ENCODE results near the gene DDO. TPM values are rescaled to one million over a fixed set of nuclear protein-coding genes. Genes with fewer than 3 reads are reported as not detected.
A peak's percentile ranks its signal among the peaks of the same experiment; 100 is the strongest.

The DDO gene
- 0.39 TPM for total RNA-seq (2021; ENCODE audit: unreplicated experiment)
- polyA plus RNA-seq (2012; ENCODE audit: insufficient read length): 0.29 TPM
- Bru-seq, nascent RNA: percentile 29 among the genes with signal in this experiment
- percentile 27 among the genes with signal in this experiment for BruChase-seq, experiment 1, labeled RNA remaining after a 2-hour chase
- BruChase-seq, experiment 2, labeled RNA remaining after a 6-hour chase: percentile 26 among the genes with signal in this experiment
- long read RNA-seq, partial matches to known transcripts: 0 of 3 reads
- long read RNA-seq, other reads (novel, unspliced or antisense): 0 of 3 reads

GRCh38 chr6:110415086-110415916 lies at the start of gene DDO:
Gene DDO (minus strand): TSS chr6:110415575. CDS start chr6:110413462, 2,113 bp downstream.
- DNase-seq (ENCODE audit: low read depth, low spot score): no peak
- TF ChIP-seq POLR2AphosphoS5 (IDR thresholded peaks at IDR 0.05; ENCODE audit: low read depth, low read length): no peak
- no peak for TF ChIP-seq SIN3A (IDR thresholded peaks at IDR 0.05; ENCODE audit: borderline replicate concordance, insufficient read depth, low read depth, low read length)
- no peak for TF ChIP-seq TCF7L2 (IDR thresholded peaks at IDR 0.05; ENCODE audit: low read depth, low read length)
- no peak for TF ChIP-seq CTCF (IDR thresholded peaks at IDR 0.05)
- TF ChIP-seq REST (IDR thresholded peaks at IDR 0.05; ENCODE audit: insufficient read depth in 1 of 2, low read depth in 2 of 2, low read length in 1 of 2): no peak
- Histone ChIP-seq H3K27ac (ENCODE audit: low read length) (no peak within 1 kb of the TSS), H3K4me1 (ENCODE audit: control insufficient read depth, insufficient read depth, low read length) (no peaks in the 10 kb centered on the region), H3K9me3 (ENCODE audit: control insufficient read depth, insufficient read depth, low read depth, low read length) (no peaks in the 10 kb centered on the region), H3K27me3 (ENCODE audit: control insufficient read depth, insufficient read depth, low read length) (no peaks in the 10 kb centered on the region; the same call in none of the 2 replicates), H3K4me3 (ENCODE audit: low read depth in 2 of 2, low read length in 2 of 2) (peak within 1 kb of the TSS; percentile 16 to 44), H3K36me3 (ENCODE audit: control insufficient read depth, insufficient read depth, low read length) (no peaks in the 10 kb centered on the region)
- CTCF ChIA-PET: no interaction called here
- BruUV-seq (replicated peaks): no TSS peak
- POLR2A ChIA-PET: no interaction called here
- intact Hi-C loops (cut with micrococcal nuclease; ENCODE audit: unreplicated experiment): no loop called here
- in situ Hi-C loops (cut with HindIII; ENCODE audit: low pct_unique_long_range_greater_than_20kb, low sequenced_read_pairs): no loop called here
- peak; percentile 88 for ATAC-seq

- no TSS peak for BruUV-seq (replicated peaks)
- ChIA-PET CTCF (interaction anchor here (0.7 kb wide), 1 partner anchor 261 kb away, joined by 17 read pairs; no protein-coding TSS in a partner anchor), POLR2A (no interaction called here)
- no peaks in the 10 kb centered on the region for H3K36me3 ChIP-seq (ENCODE audit: control insufficient read depth, insufficient read depth, low read length)
- in situ Hi-C loops (cut with HindIII; ENCODE audit: low pct_unique_long_range_greater_than_20kb, low sequenced_read_pairs) (no loop called here), intact Hi-C loops (cut with micrococcal nuclease; ENCODE audit: unreplicated experiment) (no loop called here)
- no peak for DNase-seq (ENCODE audit: low read depth, low spot score)
- TF ChIP-seq SIN3A (IDR thresholded peaks at IDR 0.05; ENCODE audit: borderline replicate concordance, insufficient read depth, low read depth, low read length) (no peak), REST (IDR thresholded peaks at IDR 0.05; ENCODE audit: insufficient read depth in 1 of 2, low read depth in 2 of 2, low read length in 1 of 2) (no peak), POLR2AphosphoS5 (IDR thresholded peaks at IDR 0.05; ENCODE audit: low read depth, low read length) (no peak), CTCF (IDR thresholded peaks at IDR 0.05) (no peak), TCF7L2 (IDR thresholded peaks at IDR 0.05; ENCODE audit: low read depth, low read length) (no peak)
- H3K27me3 ChIP-seq (ENCODE audit: control insufficient read depth, insufficient read depth, low read length): peaks cover 2% of the 10 kb centered on the region; the same call in 1 of the 2 replicates
- H3K27ac ChIP-seq (ENCODE audit: low read length): no peak overlapping the region
- H3K4me1 ChIP-seq (ENCODE audit: control insufficient read depth, insufficient read depth, low read length): no peaks in the 10 kb centered on the region
- no peak overlapping the region for H3K4me3 ChIP-seq (ENCODE audit: low read depth in 2 of 2, low read length in 2 of 2)
- H3K9me3 ChIP-seq (ENCODE audit: control insufficient read depth, insufficient read depth, low read depth, low read length): peaks cover 14% of the 10 kb centered on the region
- no peak for ATAC-seq
Measured at GRCh38 chr6:110462884-110463481, 47.6 kb upstream of the DDO start.

Measured in Panc1 (cell line).